ENCODE data around the gene DVL2.

Gene DVL2

GRCh38 chr17:7218166-7218565 lies 16.2 kb downstream of the DVL2 start:
- no peak for DNase-seq

- DNase-seq, result no peak
Measured at GRCh38 chr17:7217113-7217987, 17.0 kb downstream of the DVL2 start.

GRCh38 chr17:7216242-7217112 lies 17.8 kb downstream of the DVL2 start:
- DNase-seq, result no peak

GRCh38 chr17:7215652-7216180 lies 18.6 kb downstream of the DVL2 start:
- DNase-seq, result no peak

GRCh38 chr17:7215136-7215638 lies 19.1 kb downstream of the DVL2 start:
- no peak for DNase-seq

- DNase-seq, result peak; percentile 77
Measured at GRCh38 chr17:7214300-7215135, 19.8 kb downstream of the DVL2 start.

- no peak for DNase-seq
Measured at GRCh38 chr17:7213895-7214299, 20.4 kb downstream of the DVL2 start.

GRCh38 chr17:7211491-7212273 lies 22.6 kb downstream of the DVL2 start:
- no peak for DNase-seq

GRCh38 chr17:7208754-7209460 lies 25.4 kb downstream of the DVL2 start:
- no peak for DNase-seq

GRCh38 chr17:7208027-7208571 lies 26.2 kb downstream of the DVL2 start:
- DNase-seq, result no peak

- no peak for DNase-seq
Measured at GRCh38 chr17:7207120-7208001, 27.0 kb downstream of the DVL2 start.

GRCh38 chr17:7205561-7205960 lies 28.8 kb downstream of the DVL2 start:
- DNase-seq, result no peak

- DNase-seq, result no peak
Measured at GRCh38 chr17:7204828-7205461, 29.4 kb downstream of the DVL2 start.

GRCh38 chr17:7204336-7204735 lies 30.0 kb downstream of the DVL2 start:
- DNase-seq, result no peak

GRCh38 chr17:7203391-7203790 lies 30.9 kb downstream of the DVL2 start:
- DNase-seq, result no peak

- no peak for DNase-seq
Measured at GRCh38 chr17:7196651-7197401, 37.5 kb downstream of the DVL2 start.

- no peak for DNase-seq
Measured at GRCh38 chr17:7195971-7196370, 38.3 kb downstream of the DVL2 start.

GRCh38 chr17:7192271-7192937 lies 41.9 kb downstream of the DVL2 start:
- no peak for DNase-seq

Measured in GOT3 (cell line).